ENCODE measurements around the gene PRKACB. TPM values are rescaled to one million over a fixed set of nuclear protein-coding genes. Genes with fewer than 3 reads are reported as not detected.

Gene PRKACB
- polyA plus RNA-seq, 1 donor, result 18.8 TPM

DNA sequence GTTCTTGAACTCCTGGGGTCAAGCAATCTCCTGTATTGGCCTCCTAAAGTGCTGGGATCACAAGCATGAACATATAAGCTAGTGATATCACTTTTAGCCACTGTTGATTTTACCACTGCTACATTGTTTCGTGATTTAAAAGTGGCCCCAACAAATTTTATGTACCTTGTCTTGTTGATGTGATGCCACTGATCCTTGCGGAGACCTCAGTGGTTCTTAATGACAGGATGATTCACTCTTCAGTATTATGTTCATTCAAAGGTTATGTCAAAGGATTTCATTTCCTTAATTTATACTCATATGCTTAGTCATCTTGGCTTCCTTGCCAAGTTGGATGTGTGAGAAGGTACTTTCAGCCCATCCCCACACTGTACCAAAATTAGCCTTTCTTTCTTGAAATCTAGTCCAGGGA is 12.1 kb downstream of the PRKACB start:
- no peak for DNase-seq (ENCODE audit: low read depth)

DNA sequence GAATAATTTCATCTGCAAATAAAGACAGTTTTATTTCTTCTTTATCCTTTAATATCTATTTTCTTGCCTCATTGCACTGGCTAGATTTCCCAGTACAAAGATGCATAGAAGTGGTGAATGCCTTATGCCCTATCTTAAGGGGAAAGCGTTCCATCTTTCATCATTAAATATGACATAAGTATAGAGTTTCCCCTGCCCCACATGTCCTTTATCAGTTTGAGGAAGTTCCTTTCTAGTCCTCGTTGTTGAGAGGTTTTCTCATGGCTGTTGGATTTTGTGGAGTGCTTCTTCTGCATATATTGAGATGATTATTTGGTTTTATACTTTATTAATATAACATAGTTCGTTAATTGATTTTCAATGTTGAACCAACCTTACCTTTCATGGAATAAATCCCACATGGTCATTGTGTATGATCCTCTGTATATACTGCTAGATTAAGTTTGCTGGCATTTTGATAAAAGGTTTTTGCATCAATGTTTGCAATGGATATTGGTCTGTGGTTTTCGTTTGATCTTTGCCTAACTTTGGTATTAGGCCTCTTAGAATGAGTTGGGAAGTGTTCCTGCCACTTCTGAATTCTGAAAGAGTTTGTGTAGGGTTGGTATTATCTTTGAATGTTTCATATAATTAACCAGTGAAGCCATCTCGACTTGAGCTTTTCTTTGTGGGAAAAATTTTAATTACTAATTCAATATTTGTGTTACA is 15.6 kb downstream of the PRKACB start:
- no peak for DNase-seq (ENCODE audit: low read depth)

GRCh38 chr1:84162295-84162694 is 18.2 kb downstream of the PRKACB start:
- no peak for DNase-seq (ENCODE audit: low read depth)

GRCh38 chr1:84163123-84163931 is 19.3 kb downstream of the PRKACB start:
- no peak for DNase-seq (ENCODE audit: low read depth)

GRCh38 chr1:84164161-84164560 is 20.1 kb downstream of the PRKACB start:
- peak; percentile 44 for DNase-seq (ENCODE audit: low read depth)

GRCh38 chr1:84164567-84165021 is 20.5 kb downstream of the PRKACB start:
- peak; percentile 41 for DNase-seq (ENCODE audit: low read depth)

GRCh38 chr1:84165601-84166000 is 21.5 kb downstream of the PRKACB start:
- no peak for DNase-seq (ENCODE audit: low read depth)

DNA sequence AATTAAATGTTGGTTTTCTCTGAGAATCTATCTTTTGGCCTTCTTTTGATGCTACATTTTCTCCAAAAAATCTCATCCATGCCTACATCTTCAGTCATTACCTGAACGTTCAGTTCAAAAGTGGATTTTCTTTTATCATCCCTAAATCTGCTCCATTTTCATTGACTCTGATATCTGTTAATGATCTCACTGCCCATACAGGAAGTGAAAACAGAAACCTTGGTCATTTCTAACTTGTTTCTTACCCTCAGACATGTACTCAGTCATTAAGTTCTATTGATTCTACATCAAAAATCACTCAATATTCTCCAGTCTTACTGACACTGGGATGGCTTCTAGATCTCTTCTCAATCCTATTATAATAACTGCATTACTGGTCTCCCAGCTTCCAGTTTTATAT is 22.7 kb downstream of the PRKACB start:
- no peak for DNase-seq (ENCODE audit: low read depth)

- no peak for DNase-seq (ENCODE audit: low read depth)
Measured at GRCh38 chr1:84168783-84169182, 24.7 kb downstream of the PRKACB start.

- no peak for DNase-seq (ENCODE audit: low read depth)
Measured at GRCh38 chr1:84170171-84170570, 26.1 kb downstream of the PRKACB start.

- no peak for DNase-seq (ENCODE audit: low read depth)
Measured at GRCh38 chr1:84171481-84171880, 27.4 kb downstream of the PRKACB start.

DNA sequence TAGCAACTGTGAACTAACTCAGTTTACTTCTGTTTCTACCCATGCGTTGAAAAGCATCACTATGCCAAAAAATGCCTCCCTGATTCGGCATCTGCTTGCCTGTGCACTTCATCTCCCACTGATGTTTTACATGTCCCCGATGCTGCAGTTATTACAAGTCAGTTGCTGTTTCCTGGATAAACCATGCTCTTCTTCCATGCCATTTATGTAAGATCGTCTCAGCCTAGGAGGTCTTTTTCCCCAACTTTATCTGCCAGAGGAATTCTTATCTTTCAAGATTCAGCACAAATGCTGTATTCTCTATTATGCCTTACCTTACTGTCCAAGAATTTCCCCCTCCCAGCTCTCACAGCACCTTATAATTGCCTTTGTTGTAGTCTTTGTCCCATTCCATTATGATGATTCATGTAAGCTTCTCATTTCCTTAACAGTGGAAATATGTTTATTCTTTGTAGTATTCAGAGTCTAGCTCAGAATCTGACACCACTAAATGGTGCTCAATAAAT is 30.0 kb downstream of the PRKACB start:
- DNase-seq (ENCODE audit: low read depth), result no peak

- DNase-seq (ENCODE audit: low read depth), result no peak
Measured at GRCh38 chr1:84181350-84182005, 37.4 kb downstream of the PRKACB start.

DNA sequence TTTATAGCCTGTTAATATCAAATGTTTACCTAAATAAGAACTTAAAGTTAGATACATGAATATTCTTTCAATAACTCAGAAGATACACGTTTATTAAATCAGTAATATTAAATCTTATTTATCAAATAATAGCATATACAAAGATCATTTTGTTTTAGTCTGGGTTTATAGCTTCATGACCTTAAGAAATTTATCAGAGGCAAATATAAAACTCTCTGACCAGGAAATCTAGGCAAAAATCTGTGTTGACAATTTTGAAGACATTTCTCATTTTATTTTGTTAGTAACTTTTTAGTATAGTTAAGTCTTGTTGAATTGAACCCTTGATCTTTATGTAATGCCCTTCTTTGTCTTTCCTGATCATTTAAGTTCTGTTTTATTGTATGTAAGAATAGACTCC is 46.4 kb downstream of the PRKACB start:
- DNase-seq (ENCODE audit: low read depth), result no peak

DNA sequence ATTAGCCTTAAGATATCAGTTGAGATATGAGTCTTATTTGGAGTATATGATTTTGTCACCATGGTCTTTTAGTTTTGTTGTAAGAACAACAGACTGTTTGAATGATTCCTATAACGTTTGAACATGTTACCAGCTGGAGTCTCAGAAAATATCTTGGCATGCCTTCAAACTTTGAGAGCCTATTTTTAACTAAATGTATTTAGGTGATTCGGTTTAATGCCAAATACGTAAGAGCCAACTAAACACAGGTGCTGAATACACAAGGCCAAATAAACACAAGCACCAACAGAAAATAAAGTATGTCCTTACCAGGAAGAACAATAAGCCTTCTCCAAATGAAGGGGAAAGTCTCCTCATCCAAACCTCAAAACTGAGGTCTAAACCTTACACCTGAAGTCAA is 48.6 kb downstream of the PRKACB start:
- DNase-seq (ENCODE audit: low read depth), result no peak

DNA sequence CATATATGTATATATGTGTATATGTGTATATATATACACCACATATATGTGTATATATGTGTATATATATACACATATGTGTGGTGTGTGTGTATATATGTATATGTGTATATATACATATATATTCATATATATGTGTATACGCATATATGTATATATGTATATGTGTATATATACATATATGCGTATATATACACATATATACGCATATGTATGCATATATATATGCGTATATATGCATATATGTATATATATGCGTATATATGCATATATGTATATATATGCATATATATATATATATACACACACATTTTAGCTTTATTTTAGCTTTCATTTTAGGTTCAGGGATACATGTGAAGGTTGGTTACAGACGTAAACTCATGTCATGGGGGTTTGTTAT is 54.8 kb downstream of the PRKACB start:
- DNase-seq (ENCODE audit: low read depth), result no peak

DNA sequence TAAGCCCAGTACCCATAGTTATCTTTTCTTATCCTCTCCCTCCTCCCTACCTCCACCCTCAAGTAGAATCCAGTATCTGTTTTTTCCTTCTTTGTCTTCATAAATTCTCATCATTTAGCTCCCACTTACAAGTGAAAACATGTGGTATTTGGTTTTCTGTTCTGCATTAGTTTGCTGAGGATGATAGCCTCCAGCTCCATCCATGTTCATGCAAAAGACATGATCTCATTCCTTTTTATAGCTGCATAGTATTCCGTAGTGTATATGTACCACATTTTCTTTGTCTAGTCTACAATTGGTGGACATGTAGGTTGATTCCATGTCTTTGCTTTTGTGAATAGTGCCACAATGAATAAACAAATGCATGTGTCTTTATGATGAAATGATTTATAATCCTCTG is 55.2 kb downstream of the PRKACB start:
- no peak for DNase-seq (ENCODE audit: low read depth)

DNA sequence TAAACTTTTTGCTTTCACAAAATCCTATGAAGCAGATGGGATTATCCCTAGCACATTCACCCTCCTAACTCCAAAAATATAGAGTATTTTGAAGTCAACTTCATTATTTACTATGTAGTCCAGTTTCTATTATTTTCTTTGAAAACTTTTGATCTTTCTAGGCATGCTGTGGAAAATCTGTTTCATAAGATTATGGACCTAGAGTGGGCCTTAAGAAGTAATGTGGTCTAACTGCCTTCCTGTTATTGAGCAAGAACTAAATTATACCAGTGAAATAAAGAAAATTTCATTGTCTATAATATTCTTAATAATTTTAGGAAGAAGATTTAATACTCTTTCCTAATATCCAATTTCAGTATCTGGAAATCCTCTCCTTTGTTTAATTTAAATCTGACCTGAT is 58.1 kb downstream of the PRKACB start:
- DNase-seq (ENCODE audit: low read depth), result no peak

- DNase-seq (ENCODE audit: low read depth), result no peak
Measured at GRCh38 chr1:84206375-84206774, 62.3 kb downstream of the PRKACB start.

- DNase-seq (ENCODE audit: low read depth), result no peak
Measured at GRCh38 chr1:84208935-84209334, 64.9 kb downstream of the PRKACB start.

DNA sequence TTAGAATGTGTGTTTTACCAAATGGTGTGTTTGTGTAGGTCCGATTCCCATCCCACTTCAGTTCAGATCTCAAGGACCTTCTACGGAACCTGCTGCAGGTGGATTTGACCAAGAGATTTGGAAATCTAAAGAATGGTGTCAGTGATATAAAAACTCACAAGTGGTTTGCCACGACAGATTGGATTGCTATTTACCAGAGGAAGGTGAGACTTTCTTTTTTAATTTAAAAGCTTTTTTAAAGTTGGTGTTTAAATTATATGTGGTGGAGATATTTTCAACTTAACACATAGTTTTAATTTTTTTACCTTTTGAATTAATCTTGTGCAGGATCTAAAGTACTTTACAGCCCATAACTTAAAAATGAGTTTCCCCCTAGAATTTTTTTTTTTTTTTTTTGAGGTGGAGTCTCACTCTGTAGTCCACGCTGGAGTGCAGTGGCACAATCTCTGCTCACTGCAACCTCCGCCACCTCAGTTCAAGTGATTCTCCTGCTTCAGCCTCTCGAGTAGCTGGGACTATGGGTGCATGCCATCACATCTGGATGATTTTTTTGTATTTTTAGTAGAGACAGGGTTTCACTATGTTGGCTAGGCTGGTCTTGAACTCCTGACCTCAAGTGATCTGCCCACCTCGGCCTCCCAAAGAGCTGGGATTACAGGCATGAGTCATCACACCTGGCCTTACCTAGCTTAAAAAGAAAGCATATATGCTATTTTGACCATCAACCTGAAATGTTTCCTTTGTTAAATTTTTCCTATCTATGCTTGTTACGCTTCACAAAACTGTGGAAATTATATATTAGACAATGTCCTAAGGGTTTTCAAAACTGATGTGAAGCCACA is 70.3 kb downstream of the PRKACB start:
- no peak for DNase-seq (ENCODE audit: low read depth)

DNA sequence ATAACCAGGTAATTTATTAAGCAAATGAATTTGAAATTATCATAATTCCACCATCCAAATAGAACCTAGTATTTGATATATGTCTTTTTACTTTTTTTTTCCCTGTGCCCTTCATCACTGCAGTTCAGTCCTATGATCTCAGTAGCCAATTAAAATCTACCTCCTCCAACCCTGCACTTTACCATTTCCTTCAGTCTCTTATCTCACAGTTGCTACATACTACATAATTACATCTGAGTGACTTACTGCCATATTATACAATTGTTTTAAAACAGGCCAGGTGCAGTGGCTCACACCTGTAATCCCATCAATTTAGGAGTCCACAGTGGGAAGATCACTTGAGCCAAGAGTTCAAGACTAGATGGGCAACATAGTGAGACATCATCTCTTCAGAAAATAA is 73.2 kb downstream of the PRKACB start:
- no peak for DNase-seq (ENCODE audit: low read depth)
